NCI-H2171 treated with DMSO at 0.1 percent for 48 hours (cell line): Measurements from ENCODE around the gene CGREF1.
"Not testable (repeated sequence)": the region's sequence is repeated elsewhere in the genome, so short reads cannot be mapped to it uniquely, and the experiment has no call there.

Experiments used
- DNase-seq: peaks from one replicate; lab custom pipeline; 2025; lab: John Stamatoyannopoulos, UW

Gene CGREF1

GRCh38 chr2:27111392-27112078 is 7.4 kb downstream of the CGREF1 start:
- DNase-seq: not testable (repeated sequence)

GRCh38 chr2:27110603-27111352 is 8.2 kb downstream of the CGREF1 start:
- DNase-seq: not testable (repeated sequence)

GRCh38 chr2:27109083-27109482 is 9.8 kb downstream of the CGREF1 start:
- DNase-seq: no peak

- no peak for DNase-seq
Observed at GRCh38 chr2:27108221-27108620, 10.7 kb downstream of the CGREF1 start.

GRCh38 chr2:27105981-27106380 is 12.9 kb downstream of the CGREF1 start:
- no peak for DNase-seq

- no peak for DNase-seq
Observed at GRCh38 chr2:27102329-27102728, 16.6 kb downstream of the CGREF1 start.

- DNase-seq: no peak
Observed at GRCh38 chr2:27100036-27100435, 18.9 kb downstream of the CGREF1 start.

GRCh38 chr2:27099334-27099955 is 19.5 kb downstream of the CGREF1 start:
- no peak for DNase-seq

- no peak for DNase-seq
Observed at GRCh38 chr2:27097341-27097740, 21.6 kb downstream of the CGREF1 start.

GRCh38 chr2:27096748-27097297 is 22.1 kb downstream of the CGREF1 start:
- DNase-seq: no peak

- DNase-seq: peak; percentile 97
Observed at GRCh38 chr2:27095745-27096651, 22.9 kb downstream of the CGREF1 start.

GRCh38 chr2:27095427-27095744 is 23.5 kb downstream of the CGREF1 start:
- DNase-seq: no peak

GRCh38 chr2:27094353-27094984 is 24.5 kb downstream of the CGREF1 start:
- DNase-seq: no peak

- no peak for DNase-seq
Observed at GRCh38 chr2:27093430-27094352, 25.2 kb downstream of the CGREF1 start.

GRCh38 chr2:27092696-27093429 is 26.1 kb downstream of the CGREF1 start:
- DNase-seq: no peak

GRCh38 chr2:27091746-27092695 is 26.9 kb downstream of the CGREF1 start:
- DNase-seq: no peak

GRCh38 chr2:27089111-27089954 is 29.6 kb downstream of the CGREF1 start:
- DNase-seq: no peak
